Amygdala (tissue), 56 donors: ENCODE measurements around the gene GPSM1.

Experiments used
- DNase-seq, 56 donors: peaks; one replicate each; lab custom pipeline; 2025; lab: John Stamatoyannopoulos, UW

The GPSM1 gene

GRCh38 chr9:136354592-136355085 lies 27.3 kb downstream of the GPSM1 start:
- no peak for DNase-seq

GRCh38 chr9:136355616-136356557 lies 28.5 kb downstream of the GPSM1 start:
- no peak for DNase-seq

GRCh38 chr9:136357202-136357725 lies 29.9 kb downstream of the GPSM1 start:
- DNase-seq = no peak

- no peak for DNase-seq
Measured at GRCh38 chr9:136358016-136358415, 30.7 kb downstream of the GPSM1 start.

GRCh38 chr9:136358888-136359287 lies 31.5 kb downstream of the GPSM1 start:
- DNase-seq = no peak

- DNase-seq = no peak
Measured at GRCh38 chr9:136359774-136360718, 32.7 kb downstream of the GPSM1 start.

- peak in 1 of 56 donors; percentile 16 for DNase-seq
Measured at GRCh38 chr9:136361047-136361753, 33.9 kb downstream of the GPSM1 start.

- no peak for DNase-seq
Measured at GRCh38 chr9:136361754-136362449, 34.6 kb downstream of the GPSM1 start.

GRCh38 chr9:136362450-136362784 lies 35.1 kb downstream of the GPSM1 start:
- no peak for DNase-seq

- DNase-seq = peak; percentile 46 to 97 (median 90)
Measured at GRCh38 chr9:136363106-136363948, 36.0 kb downstream of the GPSM1 start, which contains the start of gene DNLZ. Gene DNLZ, minus strand, starts transcription at chr9:136363744. Its CDS starts 30 bp downstream, at chr9:136363714.

- no peak for DNase-seq
Measured at GRCh38 chr9:136363949-136364748, 36.8 kb downstream of the GPSM1 start.

GRCh38 chr9:136364942-136365774 lies 37.8 kb downstream of the GPSM1 start:
- DNase-seq = peak in 2 of 56 donors; percentile 26 to 28

GRCh38 chr9:136365775-136366222 lies 38.5 kb downstream of the GPSM1 start:
- DNase-seq = no peak

- DNase-seq = no peak
Measured at GRCh38 chr9:136366826-136367225, 39.5 kb downstream of the GPSM1 start.

GRCh38 chr9:136367296-136368145 lies 40.2 kb downstream of the GPSM1 start:
- no peak for DNase-seq

GRCh38 chr9:136368190-136368589 lies 40.9 kb downstream of the GPSM1 start:
- no peak for DNase-seq
